GM19455 (cell line): Measurements from ENCODE around the gene C5orf52.
"Not testable (repeated sequence)": the region's sequence is repeated elsewhere in the genome, so short reads cannot be mapped to it uniquely, and the experiment has no call there.

Experiments
- ATAC-seq: cut with Tn5 transposase; IDR thresholded peaks from one replicate; pipeline ENCODE4 v1.9.1; 2021; ENCODE audit not compliant: unreplicated experiment

Gene C5orf52

GRCh38 chr5:157721159-157721558 is 49.8 kb downstream of the C5orf52 start:
- no peak for ATAC-seq

- not testable (repeated sequence) for ATAC-seq
Observed at GRCh38 chr5:157722895-157723294, 51.6 kb downstream of the C5orf52 start.

DNA sequence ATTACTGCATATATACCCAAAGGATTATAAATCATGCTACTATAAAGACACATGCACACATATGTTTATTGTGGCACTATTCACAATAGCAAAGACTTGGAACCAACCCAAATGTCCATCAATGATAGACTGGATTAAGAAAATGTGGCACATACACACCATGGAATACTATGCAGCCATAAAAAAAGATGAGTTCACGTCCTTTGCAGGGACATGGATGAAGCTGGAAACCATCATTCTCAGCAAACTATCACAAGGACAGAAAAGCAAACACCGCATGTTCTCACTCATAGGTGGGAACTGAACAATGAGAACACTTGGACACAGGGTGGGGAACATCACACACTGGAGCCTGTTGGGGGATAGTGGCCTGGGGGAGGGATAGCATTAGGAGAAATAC is 55.3 kb downstream of the C5orf52 start:
- ATAC-seq: not testable (repeated sequence)

DNA sequence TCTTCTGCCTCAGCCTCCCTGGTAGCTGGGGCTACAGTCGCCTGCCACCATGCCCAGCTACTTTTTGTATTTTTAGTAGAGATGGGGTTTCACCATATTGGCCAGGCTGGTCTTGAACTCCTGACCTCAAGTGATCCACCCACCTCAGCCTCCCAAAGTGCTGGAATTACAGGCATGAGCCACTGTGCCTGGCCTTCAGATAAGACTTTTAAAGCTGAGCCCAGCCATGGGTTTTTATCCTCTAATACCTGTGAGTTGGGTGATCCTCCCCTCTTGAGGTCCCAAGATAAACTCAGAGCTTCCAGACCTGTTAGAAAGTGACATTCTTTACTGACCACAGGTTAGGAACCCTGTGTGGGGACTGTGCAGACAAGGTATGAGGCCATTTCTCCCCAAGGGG is 56.5 kb downstream of the C5orf52 start:
- ATAC-seq: not testable (repeated sequence)
